ENCODE data around the gene AK5.

The AK5 gene, protein sequence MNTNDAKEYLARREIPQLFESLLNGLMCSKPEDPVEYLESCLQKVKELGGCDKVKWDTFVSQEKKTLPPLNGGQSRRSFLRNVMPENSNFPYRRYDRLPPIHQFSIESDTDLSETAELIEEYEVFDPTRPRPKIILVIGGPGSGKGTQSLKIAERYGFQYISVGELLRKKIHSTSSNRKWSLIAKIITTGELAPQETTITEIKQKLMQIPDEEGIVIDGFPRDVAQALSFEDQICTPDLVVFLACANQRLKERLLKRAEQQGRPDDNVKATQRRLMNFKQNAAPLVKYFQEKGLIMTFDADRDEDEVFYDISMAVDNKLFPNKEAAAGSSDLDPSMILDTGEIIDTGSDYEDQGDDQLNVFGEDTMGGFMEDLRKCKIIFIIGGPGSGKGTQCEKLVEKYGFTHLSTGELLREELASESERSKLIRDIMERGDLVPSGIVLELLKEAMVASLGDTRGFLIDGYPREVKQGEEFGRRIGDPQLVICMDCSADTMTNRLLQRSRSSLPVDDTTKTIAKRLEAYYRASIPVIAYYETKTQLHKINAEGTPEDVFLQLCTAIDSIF

DNA sequence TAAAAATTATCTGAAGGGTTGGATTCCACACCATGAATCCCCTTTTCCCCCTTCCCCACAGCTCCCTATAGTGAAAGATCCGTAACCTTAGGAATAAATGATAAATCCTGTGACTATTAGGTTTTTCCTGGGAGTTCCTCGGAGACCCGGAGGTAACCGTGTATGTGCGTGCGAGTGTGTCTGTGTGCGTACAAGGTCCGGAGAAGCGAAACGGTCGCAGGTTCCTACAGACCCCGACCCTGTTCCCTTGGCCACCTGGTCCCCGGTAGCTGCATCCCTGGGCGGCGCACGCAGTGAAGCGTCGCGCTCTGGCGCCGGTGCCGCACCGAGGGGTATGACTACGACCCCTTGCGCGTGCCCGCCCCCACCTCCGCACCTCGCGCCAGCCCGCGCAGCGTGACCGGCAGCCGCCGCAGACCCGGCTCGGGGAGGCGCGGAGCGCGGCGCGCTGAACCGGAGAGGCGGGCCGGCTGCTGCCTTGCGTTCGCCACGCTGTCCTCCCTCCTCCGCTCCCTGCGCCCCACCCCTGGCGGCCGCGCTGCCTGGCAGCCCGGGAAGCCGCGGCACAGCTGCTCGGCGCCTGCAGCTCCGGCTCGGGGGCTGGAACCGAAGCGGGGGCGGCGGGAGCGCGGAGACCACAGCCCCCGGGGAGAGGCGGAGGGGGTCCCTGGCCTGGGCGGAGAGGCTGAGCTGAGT, at the start of gene AK5:
Gene AK5 (plus strand): TSS at position 529 of the 696 bp plus-strand sequence. CDS start 295 bp downstream, outside the sequence.
- H3K4me3 ChIP-seq (replicated peaks; ENCODE audit: low read depth, low read length) = peak within 1 kb of the TSS; percentile 58
- TF ChIP-seq, protein P1, sequence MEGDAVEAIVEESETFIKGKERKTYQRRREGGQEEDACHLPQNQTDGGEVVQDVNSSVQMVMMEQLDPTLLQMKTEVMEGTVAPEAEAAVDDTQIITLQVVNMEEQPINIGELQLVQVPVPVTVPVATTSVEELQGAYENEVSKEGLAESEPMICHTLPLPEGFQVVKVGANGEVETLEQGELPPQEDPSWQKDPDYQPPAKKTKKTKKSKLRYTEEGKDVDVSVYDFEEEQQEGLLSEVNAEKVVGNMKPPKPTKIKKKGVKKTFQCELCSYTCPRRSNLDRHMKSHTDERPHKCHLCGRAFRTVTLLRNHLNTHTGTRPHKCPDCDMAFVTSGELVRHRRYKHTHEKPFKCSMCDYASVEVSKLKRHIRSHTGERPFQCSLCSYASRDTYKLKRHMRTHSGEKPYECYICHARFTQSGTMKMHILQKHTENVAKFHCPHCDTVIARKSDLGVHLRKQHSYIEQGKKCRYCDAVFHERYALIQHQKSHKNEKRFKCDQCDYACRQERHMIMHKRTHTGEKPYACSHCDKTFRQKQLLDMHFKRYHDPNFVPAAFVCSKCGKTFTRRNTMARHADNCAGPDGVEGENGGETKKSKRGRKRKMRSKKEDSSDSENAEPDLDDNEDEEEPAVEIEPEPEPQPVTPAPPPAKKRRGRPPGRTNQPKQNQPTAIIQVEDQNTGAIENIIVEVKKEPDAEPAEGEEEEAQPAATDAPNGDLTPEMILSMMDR (IDR thresholded peaks at IDR 0.05; ENCODE audit: low read length, missing control alignments) = no peak
- DNase-seq (ENCODE audit: low read depth) = peak; percentile 49

DNA sequence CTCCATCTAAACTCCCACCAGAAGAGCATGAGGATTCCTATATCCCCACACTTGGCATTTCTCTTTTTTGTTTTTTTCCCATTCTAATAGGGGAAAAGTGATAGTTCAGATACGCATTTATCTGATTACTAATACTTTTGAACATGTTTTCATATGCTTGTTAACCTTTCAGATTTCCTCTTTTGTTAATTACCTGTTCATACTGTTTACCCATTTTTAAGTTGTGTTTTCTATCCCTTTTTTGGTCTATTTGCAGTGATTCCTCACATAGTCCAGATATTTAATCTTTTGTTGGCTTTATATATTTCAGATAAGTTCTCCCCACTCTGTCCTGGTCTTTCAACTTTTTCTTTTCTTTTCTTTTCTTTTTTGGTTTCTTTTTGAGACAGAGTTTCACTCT, 49.0 kb upstream of the AK5 start:
- no peak for DNase-seq (ENCODE audit: low read depth)
- no peak overlapping the region for H3K4me3 ChIP-seq (replicated peaks; ENCODE audit: low read depth, low read length)
- TF ChIP-seq, protein P1 (IDR thresholded peaks at IDR 0.05; ENCODE audit: low read length, missing control alignments) = no peak

DNA sequence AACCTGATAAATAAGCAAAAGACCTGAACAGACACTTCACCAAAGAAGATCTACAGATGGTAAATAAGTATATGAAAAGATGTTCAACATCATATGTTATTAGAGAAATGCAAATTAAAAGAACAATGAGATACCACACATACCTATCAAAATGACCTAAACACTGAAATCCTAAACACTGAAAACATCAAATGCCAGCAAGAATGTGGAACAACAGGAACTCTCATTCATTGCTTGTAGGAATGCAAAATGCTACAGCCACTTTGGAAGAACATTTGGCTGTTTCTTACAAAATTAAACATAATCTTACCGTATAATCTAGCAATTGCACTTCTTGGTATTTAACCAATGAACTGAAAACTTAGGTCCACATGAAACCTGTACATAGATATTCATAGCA, 47.7 kb upstream of the AK5 start:
- TF ChIP-seq, protein P1 (IDR thresholded peaks at IDR 0.05; ENCODE audit: low read length, missing control alignments) = no peak
- H3K4me3 ChIP-seq (replicated peaks; ENCODE audit: low read depth, low read length) = no peak overlapping the region
- no peak for DNase-seq (ENCODE audit: low read depth)

DNA sequence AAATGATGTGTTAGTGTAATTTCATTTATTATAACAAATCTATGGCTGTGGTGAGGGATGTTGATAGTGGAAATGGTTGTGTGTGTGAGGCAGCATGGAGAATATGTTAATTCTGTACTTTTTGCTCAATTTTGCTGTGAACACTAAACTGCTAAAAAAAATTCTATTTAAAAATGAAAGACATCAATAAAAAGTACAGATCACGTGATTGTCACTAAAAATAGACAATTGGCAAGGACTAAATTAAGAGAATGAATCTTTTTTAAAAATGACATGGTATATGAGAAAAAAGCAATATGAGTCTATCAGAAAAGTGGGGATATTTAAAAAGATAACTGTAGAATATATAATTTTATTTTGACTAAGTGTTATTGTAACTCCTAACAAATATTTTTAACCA, 46.9 kb upstream of the AK5 start:
- TF ChIP-seq, protein P1 (IDR thresholded peaks at IDR 0.05; ENCODE audit: low read length, missing control alignments) = no peak
- DNase-seq (ENCODE audit: low read depth) = no peak
- H3K4me3 ChIP-seq (replicated peaks; ENCODE audit: low read depth, low read length) = no peak overlapping the region

DNA sequence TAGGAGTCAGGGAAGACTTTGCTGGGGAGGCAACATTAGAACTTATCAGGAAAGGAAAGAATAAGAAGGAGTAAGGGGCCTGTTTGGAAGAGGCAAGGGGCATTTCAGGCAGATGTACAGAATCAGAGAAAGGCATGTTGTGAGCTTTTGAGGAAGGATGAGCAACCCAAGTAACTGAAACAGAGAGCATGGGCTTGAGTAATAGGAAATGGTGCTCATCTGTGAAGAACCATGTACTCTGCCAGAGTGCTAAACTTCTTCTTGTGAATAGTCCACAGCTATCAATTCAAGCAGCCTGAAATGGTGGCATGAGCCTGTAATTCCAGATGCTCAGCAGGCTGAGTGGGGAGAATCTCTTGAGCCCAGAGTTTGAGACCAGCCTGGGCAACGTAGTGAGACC, 43.4 kb upstream of the AK5 start:
- no peak for DNase-seq (ENCODE audit: low read depth)
- H3K4me3 ChIP-seq (replicated peaks; ENCODE audit: low read depth, low read length) = no peak overlapping the region
- TF ChIP-seq, protein P1 (IDR thresholded peaks at IDR 0.05; ENCODE audit: low read length, missing control alignments) = no peak

DNA sequence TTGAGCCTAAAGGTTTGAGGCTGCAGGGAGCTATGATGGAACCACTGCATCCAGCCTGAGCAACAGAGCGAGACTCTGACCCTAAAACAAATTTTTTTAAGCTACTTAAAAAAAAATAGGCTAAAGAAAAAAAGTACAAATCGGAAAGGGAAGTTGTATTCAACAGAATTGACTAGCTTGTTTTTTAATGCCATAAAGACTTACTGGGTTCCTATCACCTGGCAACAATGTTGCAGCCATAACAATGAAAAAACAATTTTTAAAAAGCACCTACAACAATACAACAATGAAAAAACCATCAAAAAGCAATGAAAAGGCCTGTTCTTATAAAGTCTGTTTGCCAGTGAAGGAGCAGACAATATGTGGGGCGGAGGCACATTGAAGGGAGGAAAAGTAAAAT, 42.5 kb upstream of the AK5 start:
- H3K4me3 ChIP-seq (replicated peaks; ENCODE audit: low read depth, low read length) = no peak overlapping the region
- DNase-seq (ENCODE audit: low read depth) = no peak
- TF ChIP-seq, protein P1 (IDR thresholded peaks at IDR 0.05; ENCODE audit: low read length, missing control alignments) = no peak
